ENCODE data around the gene CTSK. TPM values are rescaled to one million over a fixed set of nuclear protein-coding genes. Genes with fewer than 3 reads are reported as not detected.

Gene CTSK
- polyA plus RNA-seq, 3 donors = 2.1 to 17.8 (median 2.4) TPM

DNA sequence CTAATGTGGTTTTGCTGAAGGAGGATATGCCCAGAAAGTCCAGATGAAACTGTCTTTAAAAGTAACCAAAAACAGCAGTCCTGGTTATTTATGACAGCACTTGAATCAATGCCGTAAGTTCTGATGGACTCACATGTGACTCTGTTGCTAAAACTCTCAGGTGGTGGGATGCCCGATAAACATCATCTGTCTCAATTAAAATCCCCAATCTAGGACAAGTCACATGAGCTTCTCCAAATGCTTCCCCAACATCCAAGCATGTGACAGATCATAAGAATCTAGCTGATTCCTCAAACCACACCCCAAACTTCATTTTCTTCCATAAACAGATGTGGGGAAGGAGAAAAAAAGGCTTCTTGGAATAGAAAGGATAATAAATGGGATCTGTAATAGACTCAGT is 786 bp upstream of the CTSK start:
- Histone ChIP-seq H3K9me3 (replicated peaks in 1 of 2; ENCODE audit: control insufficient read depth in 1 of 2, insufficient read depth in 1 of 2, low read length in 2 of 2) (no peaks in the 10 kb centered on the region), H3K4me3 (replicated peaks in 1 of 3; ENCODE audit: low read depth in 2 of 3, low read length in 3 of 3) (no peak overlapping the region), H3K79me2 (ENCODE audit: insufficient read depth, low read length) (peaks cover 12% of the 10 kb centered on the region), H3K4me1 (ENCODE audit: control insufficient read depth in 1 of 2, insufficient read depth in 2 of 2, low read length in 2 of 2) (peaks cover 34 to 40% of the 10 kb centered on the region in 2 donors), H2AFZ (ENCODE audit: insufficient read depth, low read depth, low read length, poor library complexity, severe bottlenecking) (no peak overlapping the region), H3K27me3 (ENCODE audit: control insufficient read depth in 2 of 2, insufficient read depth in 2 of 2, low read length in 2 of 2) (no peaks in the 10 kb centered on the region), H3K9ac (ENCODE audit: insufficient read depth, low read length, poor library complexity, severe bottlenecking) (no peak overlapping the region), H4K20me1 (ENCODE audit: insufficient read depth, low read length) (peaks cover 7% of the 10 kb centered on the region), H3K27ac (ENCODE audit: low read depth in 1 of 2, low read length in 2 of 2) (no peak overlapping the region), H3K36me3 (replicated peaks in 1 of 2; ENCODE audit: control insufficient read depth in 1 of 2, insufficient read depth in 2 of 2, low read length in 2 of 2) (peaks cover 39 to 55% of the 10 kb centered on the region in 2 donors), H3K4me2 (replicated peaks; ENCODE audit: extremely low read depth, low read length, poor library complexity, severe bottlenecking) (no peak overlapping the region)
- no peak overlapping the region for H3K4me3 Mint-ChIP-seq
- H3K27ac Mint-ChIP-seq = no peak overlapping the region
- no peaks in the 10 kb centered on the region for H3K27me3 Mint-ChIP-seq (ENCODE audit: low read depth in 3 of 3)
- intact Hi-C loops (cut with micrococcal nuclease) = no loop called here
- 80% methylated on average over 1 of the region's 2 CpGs for WGBS (ENCODE audit: insufficient coverage)
- TF ChIP-seq, protein P1, sequence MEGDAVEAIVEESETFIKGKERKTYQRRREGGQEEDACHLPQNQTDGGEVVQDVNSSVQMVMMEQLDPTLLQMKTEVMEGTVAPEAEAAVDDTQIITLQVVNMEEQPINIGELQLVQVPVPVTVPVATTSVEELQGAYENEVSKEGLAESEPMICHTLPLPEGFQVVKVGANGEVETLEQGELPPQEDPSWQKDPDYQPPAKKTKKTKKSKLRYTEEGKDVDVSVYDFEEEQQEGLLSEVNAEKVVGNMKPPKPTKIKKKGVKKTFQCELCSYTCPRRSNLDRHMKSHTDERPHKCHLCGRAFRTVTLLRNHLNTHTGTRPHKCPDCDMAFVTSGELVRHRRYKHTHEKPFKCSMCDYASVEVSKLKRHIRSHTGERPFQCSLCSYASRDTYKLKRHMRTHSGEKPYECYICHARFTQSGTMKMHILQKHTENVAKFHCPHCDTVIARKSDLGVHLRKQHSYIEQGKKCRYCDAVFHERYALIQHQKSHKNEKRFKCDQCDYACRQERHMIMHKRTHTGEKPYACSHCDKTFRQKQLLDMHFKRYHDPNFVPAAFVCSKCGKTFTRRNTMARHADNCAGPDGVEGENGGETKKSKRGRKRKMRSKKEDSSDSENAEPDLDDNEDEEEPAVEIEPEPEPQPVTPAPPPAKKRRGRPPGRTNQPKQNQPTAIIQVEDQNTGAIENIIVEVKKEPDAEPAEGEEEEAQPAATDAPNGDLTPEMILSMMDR (IDR thresholded peaks at IDR 0.05) = no peak
- H3K4me1 Mint-ChIP-seq = peaks cover 27% of the 10 kb centered on the region
- DNase-seq = no peak
- peaks cover 0 to 2% (median 0%) of the 10 kb centered on the region in 7 donors for H3K9me3 Mint-ChIP-seq
- H3K36me3 Mint-ChIP-seq = peaks cover 12 to 26% of the 10 kb centered on the region in 2 donors

DNA sequence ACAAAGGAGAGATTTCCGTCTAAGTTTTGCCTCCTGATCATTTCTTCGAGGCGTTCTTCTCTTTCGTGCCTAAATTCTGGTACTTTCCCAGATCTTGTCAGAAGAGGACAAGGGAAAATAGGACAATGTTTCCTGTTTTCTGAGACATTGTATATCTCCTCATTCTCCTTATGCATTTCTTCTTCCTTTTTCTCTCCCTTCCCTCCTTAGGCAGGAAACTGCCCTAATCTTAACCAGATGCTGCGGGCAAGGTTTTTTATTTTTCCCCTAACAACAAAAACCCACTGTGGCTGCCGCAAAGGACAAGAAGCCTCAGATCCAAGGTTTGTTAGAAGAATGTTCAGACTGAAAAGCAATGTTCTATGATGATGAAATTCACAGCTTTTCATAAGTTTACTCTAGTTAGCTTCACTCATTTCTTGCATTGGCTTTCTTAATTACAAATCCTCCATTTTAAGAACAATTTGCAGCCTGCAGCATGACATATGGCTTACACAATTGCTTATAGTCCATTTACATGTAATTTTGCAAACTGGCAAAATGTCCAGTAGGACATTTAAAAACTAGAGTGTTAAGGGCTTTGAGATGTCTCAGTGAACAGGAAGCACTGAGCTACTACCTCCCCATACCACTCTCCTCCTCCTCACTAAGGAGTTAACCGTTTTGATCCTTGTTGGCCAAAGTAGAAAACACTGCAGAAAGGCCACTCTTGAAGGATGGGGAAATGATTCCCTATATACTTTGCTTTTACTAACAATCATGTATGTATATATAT is 624 bp downstream of the CTSK start:
- H3K4me2 ChIP-seq (replicated peaks; ENCODE audit: extremely low read depth, low read length, poor library complexity, severe bottlenecking) = peak overlapping the region; percentile 68
- no peaks in the 10 kb centered on the region for H4K20me1 ChIP-seq (ENCODE audit: insufficient read depth, low read length)
- peaks cover 20 to 32% of the 10 kb centered on the region in 2 donors for H3K36me3 Mint-ChIP-seq
- peaks cover 30 to 34% of the 10 kb centered on the region in 2 donors for H3K4me1 ChIP-seq (ENCODE audit: control insufficient read depth in 1 of 2, insufficient read depth in 2 of 2, low read length in 2 of 2)
- H2AFZ ChIP-seq (ENCODE audit: insufficient read depth, low read depth, low read length, poor library complexity, severe bottlenecking) = peak overlapping the region; percentile 19
- H3K36me3 ChIP-seq (replicated peaks in 1 of 2; ENCODE audit: control insufficient read depth in 1 of 2, insufficient read depth in 2 of 2, low read length in 2 of 2) = peaks cover 25 to 54% of the 10 kb centered on the region in 2 donors
- H3K27ac ChIP-seq (ENCODE audit: low read depth in 1 of 2, low read length in 2 of 2) = peak overlapping the region in 1 of 2 donors; percentile 42
- H3K27me3 Mint-ChIP-seq (ENCODE audit: low read depth in 3 of 3) = no peaks in the 10 kb centered on the region
- 4% methylated on average over 4 of the region's 7 CpGs for WGBS (ENCODE audit: insufficient coverage)
- TF ChIP-seq, protein P1 (IDR thresholded peaks at IDR 0.05) = no peak
- peak overlapping the region; percentile 13 to 84 for H3K4me3 Mint-ChIP-seq
- H3K9ac ChIP-seq (ENCODE audit: insufficient read depth, low read length, poor library complexity, severe bottlenecking) = peak overlapping the region; percentile 33
- H3K9me3 ChIP-seq (replicated peaks in 1 of 2; ENCODE audit: control insufficient read depth in 1 of 2, insufficient read depth in 1 of 2, low read length in 2 of 2) = no peaks in the 10 kb centered on the region
- peak overlapping the region; percentile 0 to 60 (median 27) for H3K4me3 ChIP-seq (replicated peaks in 1 of 3; ENCODE audit: low read depth in 2 of 3, low read length in 3 of 3)
- H3K79me2 ChIP-seq (ENCODE audit: insufficient read depth, low read length) = peaks cover 7% of the 10 kb centered on the region
- peaks cover 0 to 2% (median 0%) of the 10 kb centered on the region in 7 donors for H3K9me3 Mint-ChIP-seq
- no peaks in the 10 kb centered on the region for H3K27me3 ChIP-seq (ENCODE audit: control insufficient read depth in 2 of 2, insufficient read depth in 2 of 2, low read length in 2 of 2)
- peaks cover 27% of the 10 kb centered on the region for H3K4me1 Mint-ChIP-seq
- peak in 1 of 3 donors; percentile 48 for DNase-seq
- intact Hi-C loops (cut with micrococcal nuclease) = no loop called here
- H3K27ac Mint-ChIP-seq = peak overlapping the region in 6 of 7 donors; percentile 6 to 83 (median 46)
